ENCODE results near the gene SERPINE2.

- TF ChIP-seq CTCF (IDR thresholded peaks at IDR 0.05; ENCODE audit: insufficient read depth, low read length, poor library complexity, severe bottlenecking) (no peak), EZH2phosphoT487 (conservative IDR thresholded peaks at IDR 0.05; ENCODE audit: low read length) (no peak)
These were observed 106.0 kb downstream of the SERPINE2 start for GRCh38 chr2:223932816-223933800.

Data from SU-DHL-6 (cell line).